Erythroblast (primary cell): ENCODE measurements around the gene FAM20A.
"Not testable (repeated sequence)": the region's sequence is repeated elsewhere in the genome, so short reads cannot be mapped to it uniquely, and the experiment has no call there.

Experiments used
- DNase-seq, 2 experiments: peaks; one replicate each; lab custom pipeline; 2025; lab: John Stamatoyannopoulos, UW
- GATA1 ChIP-seq: IDR thresholded peaks from 2 replicates; pipeline ENCODE4 v1.6.1; 2011; ENCODE audit warnings: low read depth, mild to moderate bottlenecking, control low read depth, low read length, moderate library complexity
- POLR2A ChIP-seq: IDR thresholded peaks from 2 replicates; pipeline ENCODE4 v1.6.1; 2011; ENCODE audit warnings: mild to moderate bottlenecking, low read length

FAM20A gene

DNA sequence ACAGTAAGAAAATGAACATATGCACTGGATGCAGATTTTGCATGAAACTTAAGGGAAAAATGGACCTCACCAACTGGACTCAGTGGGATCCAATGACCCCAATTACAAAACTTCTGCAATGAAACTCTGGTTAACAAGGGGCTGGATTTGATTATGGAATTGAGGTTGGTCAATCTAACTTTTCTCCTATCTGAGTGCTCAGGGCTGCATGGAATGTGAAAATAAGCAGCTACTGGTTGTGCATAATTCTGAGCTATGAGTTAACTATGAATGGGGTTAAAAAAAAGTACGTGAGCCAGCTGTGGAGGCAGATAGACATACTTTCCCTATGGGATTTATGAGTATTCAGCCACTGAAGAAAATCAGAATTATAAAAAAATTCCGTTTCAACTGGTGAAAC, 9.2 kb downstream of the FAM20A start:
- TF ChIP-seq POLR2A, result no peak
- TF ChIP-seq GATA1, result no peak

DNA sequence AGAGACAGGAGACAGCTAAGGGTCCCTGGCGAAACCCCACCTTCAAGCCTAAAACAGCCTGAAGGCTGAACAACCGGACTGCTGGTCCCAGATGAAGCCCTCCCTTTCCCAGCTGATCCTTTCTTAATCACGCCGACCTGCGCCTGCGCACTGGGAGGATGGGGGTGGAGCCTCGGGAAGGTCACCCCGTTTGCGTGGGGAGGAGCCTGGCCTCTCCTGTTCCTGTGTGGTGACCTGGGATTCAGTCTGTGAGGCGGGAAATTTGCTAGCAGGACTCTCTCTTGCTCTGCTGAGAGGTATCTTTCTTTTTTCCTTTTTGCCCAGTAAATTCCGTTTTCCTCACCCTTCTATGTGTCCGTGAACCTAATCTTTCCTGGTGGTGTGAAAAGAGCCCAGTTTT, 9.6 kb downstream of the FAM20A start:
- TF ChIP-seq GATA1, result no peak
- TF ChIP-seq POLR2A, result no peak
- DNase-seq, result no peak

More for the DNA sequence above, 9.2 kb downstream of the FAM20A start:
- DNase-seq, result no peak

DNA sequence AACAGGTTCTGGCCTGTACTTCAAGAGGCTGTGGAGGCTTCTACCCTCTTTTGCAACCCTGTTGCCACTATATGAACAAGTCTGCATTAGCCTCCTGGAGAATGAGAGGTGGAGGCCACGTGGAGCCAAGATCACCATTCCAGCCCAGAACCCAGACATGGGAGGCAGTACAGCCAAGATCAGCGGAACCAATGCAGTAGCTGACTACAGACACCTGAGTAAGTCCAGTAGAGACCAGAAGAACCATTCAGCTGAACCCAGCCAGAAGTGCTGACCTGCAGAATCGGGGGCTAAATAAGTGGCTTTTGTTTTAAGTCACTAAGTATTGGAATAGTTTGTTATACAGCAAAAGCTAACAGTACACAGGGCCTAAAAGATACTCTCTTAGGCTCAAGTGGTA, 12.1 kb downstream of the FAM20A start:
- no peak for DNase-seq
- no peak for TF ChIP-seq POLR2A
- TF ChIP-seq GATA1, result no peak

DNA sequence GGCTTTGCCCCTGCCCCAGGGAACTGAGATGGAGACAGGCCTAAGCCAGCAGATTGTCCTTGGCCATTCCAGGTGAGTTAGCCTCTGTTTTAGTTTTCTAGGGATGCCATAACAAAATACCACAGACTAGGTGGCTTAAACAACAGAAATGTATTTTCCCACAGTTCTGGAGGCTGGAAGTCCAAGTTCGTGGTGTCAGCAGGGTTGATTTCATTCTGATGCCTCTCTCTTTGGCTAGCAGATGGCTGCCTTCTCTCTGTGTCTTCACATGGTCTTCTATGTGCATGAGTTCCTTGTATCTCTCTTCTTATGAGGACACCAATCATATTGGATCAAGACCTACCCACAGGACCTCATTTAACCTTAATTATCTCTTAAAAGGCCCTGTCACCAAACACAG, 12.8 kb downstream of the FAM20A start:
- DNase-seq, result no peak
- TF ChIP-seq POLR2A, result no peak

DNA sequence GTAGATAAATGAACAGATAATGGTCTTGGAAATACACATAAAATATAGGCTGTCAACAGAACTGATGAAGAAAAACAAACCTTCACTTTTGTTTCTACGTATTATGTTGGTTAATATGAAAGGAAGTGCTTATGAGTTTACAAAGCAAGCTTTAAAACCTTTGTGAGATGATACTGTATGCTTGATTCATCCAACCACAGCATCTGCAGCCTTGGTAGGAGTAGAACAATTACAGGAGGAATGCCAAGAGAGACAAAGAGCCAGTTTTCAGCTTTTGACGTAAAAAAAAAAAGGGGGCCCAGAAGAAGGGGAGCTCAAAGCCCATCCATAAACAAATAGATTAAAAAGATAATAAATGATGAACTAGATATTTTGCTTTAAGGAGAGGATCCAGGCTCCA, 13.3 kb downstream of the FAM20A start:
- TF ChIP-seq POLR2A, result no peak
- TF ChIP-seq GATA1, result no peak
- no peak for DNase-seq

DNA sequence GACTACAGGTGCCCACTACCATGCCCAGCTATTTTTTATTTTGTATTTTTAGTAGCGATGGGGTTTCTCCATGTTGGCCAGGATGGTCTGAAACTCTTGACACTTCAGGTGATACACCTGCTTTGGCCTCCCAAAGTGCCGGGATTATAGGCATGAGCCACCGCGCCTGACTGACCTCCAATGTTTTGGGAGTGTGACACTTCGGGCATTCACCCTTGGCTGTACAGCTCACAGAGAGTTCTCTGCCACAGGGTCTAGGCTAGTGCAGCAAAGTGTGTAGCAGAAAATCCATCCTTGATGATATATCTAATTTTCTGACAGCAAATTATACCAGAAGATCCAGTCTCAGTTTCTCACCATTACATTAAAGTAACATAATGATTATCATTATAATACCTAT, 14.1 kb downstream of the FAM20A start:
- DNase-seq, result no peak
- no peak for TF ChIP-seq GATA1
- TF ChIP-seq POLR2A, result no peak

DNA sequence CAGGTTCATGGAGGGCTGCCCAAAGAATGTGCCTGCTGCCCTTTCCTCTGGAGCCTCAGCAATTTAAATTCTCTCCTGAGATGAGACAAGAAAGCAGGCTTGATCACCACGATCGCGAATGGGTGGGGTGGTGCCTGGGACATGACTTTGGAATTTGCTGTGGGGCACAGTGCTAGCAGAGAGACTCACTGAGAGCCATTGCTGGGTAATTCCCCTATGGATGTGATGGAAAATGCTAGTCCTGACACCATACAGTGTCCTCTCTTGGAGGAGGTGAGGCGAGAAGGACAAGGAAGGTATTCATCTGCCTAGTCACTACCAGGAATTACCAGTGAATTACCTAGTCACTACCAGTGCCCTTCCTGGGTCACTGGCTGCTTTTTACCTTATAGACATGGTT, 15.5 kb downstream of the FAM20A start:
- TF ChIP-seq GATA1, result no peak
- TF ChIP-seq POLR2A, result no peak
- DNase-seq, result no peak

DNA sequence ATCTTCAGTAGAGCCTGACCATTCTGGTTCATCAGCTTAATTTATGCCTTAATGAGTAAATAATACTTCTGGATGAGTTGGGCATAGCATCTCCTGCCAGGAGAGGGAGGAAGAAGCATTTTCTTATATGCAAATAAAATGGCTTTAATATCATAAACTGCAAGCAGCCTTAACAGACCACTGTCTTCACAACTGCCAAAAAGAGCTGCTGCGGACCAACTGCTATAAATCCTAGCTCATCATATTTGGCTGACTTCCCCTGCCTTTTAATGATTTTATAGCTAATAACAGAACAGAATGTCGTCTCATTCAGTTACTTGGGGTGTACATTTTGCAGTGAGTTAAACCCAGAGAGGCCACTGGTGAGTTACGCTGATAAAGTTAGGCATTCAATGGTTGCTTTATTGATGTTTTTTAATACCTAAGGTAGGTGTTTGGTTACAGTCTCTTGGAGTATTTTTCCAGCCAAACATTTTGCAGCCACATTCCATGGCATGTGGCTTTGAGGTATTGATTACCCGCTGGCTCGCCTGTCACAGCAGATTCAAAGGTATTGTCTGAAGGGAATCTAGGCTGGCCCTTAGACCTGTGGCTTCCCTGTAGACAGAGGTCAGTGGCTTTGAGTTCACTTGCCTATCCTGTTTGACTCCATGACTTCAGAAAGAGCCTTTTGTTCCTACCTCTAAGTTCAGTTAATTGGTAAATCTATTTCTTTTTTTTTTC, 16.4 kb downstream of the FAM20A start:
- TF ChIP-seq POLR2A, result no peak
- no peak for TF ChIP-seq GATA1
- DNase-seq, result no peak

DNA sequence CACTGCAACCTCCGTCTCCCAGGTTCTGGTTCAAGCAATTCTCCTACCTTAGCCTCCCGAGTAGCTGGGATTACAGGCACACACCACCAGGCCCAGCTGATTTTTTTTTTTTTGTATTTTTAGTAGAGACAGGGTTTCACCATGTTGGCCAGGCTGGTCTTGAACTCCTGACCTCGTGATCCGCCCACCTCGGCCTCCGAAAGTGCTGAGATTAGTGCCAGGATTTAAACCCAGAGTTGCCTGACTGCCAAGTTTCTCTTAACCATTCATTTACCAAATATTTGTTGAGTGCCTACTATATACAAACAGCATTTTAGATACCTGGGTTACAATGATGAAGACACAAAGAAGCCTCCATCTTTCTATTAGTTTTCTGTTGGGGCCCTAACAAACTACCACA, 18.3 kb downstream of the FAM20A start:
- not testable (repeated sequence) for DNase-seq

DNA sequence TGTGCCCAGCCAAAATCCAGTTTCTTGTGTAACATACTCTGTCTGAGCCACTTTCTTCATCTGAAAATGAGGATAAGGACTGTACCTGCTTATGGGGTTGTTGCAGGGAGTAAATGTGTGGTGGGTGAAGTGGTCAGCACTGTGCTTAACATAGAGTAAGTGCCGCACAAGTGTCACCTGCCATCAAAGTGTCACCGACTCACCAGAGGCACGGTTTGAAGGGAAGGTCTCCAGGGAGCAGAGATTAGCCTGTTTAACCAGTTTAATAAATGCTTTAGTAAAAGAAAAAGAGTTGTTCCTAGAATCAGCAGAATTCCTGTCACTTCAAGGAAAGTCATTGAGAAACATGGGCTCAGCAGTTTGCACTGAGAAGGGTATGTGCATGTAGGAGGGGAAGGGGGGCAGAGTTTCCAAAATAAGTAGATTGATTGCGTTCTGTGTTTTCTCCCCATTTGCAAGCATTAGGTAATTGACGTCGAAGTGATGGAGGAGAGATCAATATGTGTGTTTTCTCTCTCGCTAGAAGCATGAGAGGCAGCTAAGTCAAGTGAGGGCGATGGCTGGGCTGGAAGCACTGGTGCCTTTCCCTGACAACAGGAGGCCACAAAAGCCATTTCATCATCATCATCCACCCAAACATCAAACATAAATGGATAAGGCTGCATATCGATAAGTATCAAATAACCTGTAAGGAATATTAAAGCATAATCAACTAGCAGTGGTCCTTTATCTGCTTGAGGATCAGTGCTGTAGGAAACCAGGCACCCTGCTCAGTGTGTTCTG, 19.1 kb downstream of the FAM20A start:
- DNase-seq, result no peak
- TF ChIP-seq POLR2A, result no peak
- TF ChIP-seq GATA1, result no peak

DNA sequence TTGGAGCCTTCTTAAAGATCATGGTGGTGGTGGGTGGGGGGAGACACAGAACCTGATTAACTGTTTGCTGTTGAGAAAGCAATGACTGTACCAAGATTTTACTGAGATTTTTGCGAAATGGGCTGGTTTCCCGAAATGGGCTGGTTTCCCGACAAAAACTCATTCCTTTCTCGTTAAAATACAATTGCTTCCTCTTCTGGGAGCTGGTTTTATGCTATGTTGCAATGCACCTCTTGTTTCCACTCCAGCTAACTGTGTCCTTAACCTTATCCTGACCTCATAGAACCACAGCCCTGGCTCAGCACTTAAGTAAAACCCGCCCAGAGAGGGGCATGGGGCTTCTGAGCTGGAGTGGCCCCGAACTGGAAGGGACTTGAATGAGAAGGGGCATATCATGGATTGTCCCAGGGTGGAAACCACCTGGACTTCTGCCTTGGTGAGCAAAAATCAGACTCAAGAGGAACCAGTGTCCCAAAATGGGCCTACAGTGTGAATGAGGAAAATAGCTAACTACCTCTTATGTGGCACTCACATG, 20.9 kb downstream of the FAM20A start:
- no peak for DNase-seq

DNA sequence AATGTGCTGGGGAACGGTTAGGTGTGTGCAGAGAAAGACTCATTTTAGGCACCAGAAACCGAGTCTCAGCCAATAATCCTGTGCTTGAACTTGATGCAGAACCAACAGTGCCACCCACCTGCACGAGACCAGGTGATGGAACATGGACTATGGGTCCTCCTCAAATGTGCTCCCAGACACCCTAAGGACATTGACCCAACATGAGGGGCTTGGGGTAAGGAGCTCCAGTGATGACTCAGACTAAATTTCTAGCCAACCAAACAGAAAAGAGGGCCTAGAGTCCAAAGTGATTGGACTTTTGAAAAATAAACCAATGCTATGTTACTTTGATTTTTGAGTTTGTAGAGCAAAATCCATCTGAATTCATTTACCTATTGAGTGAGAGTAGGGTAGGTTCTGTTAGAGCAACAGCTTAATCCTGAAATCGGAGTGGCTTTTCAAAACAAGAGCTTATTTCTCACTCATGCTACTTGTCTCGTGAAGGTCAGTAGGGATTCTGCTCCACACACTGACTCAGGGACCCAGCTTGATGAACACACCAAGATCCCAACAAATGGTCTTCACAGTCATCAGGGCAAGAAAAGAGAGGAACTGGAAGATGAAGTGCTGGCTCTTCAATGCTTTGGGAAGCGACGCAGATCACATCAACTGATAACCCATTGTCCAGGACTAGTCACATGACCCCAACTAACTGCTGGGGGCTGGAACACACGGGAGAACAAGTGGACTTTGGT, 21.8 kb downstream of the FAM20A start:
- DNase-seq, result no peak
- TF ChIP-seq GATA1, result no peak
- no peak for TF ChIP-seq POLR2A

More for the DNA sequence above, 20.9 kb downstream of the FAM20A start:
- TF ChIP-seq POLR2A (no peak), GATA1 (no peak)

DNA sequence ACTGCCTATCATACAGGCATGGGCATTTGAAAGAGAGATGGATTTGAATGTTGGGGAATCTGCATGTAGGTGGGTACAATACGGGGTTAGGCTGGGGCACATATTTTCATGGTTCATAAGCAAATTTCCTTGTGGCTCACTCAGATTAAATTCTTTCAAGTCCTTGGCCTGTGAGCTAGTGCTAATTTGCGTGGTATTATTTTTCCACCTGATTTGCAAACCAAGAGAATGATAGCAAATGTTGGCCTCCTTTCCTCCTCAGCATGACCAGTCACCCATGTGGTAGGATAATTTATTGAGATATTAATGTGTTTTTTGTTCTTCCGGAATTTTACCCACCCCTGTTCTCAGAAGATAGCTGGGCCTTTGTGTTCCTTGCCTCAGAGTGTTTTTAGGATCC, 22.9 kb downstream of the FAM20A start:
- DNase-seq, result no peak
- TF ChIP-seq POLR2A, result no peak
- TF ChIP-seq GATA1, result no peak

DNA sequence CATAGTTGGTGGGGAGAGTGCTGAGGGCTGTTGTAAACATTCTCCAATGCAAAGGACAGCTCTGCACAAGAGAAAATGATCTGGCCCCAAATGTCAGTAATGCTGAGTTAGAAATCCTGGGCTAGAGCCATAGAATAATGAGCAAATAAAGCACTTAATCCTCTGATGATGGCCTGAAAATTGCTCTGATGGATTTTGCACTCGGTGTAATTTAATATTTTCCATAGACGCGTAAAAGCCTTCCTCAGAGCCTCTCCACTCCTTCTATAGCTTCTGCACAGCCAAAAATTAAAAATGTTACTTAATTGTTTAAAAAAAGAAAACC, 23.7 kb downstream of the FAM20A start:
- DNase-seq, result no peak
- TF ChIP-seq POLR2A (no peak), GATA1 (no peak)
